Jurkat, Clone E6-1 (cell line): Measurements from ENCODE around the gene IHH.

Experiments
- DNase-seq: peaks from one replicate; pipeline ENCODE4 v3.0.0-alpha.2; 2011; ENCODE audit warnings: low read depth, low spot score
- H3K4me3 ChIP-seq: 2 replicates; pipeline ENCODE4 v1.5.1; 2011; ENCODE audit warnings: mild to moderate bottlenecking, low read length, control low read depth, moderate library complexity

The IHH gene

GRCh38 chr2:219045937-219046550 lies 14.7 kb downstream of the IHH start:
- peak; percentile 14 for DNase-seq

GRCh38 chr2:219042750-219043149 lies 18.0 kb downstream of the IHH start:
- H3K4me3 ChIP-seq, result no peak overlapping the region
- DNase-seq, result no peak

More at GRCh38 chr2:219045937-219046550, 14.7 kb downstream of the IHH start:
- H3K4me3 ChIP-seq, result no peak overlapping the region

GRCh38 chr2:219042157-219042556 lies 18.6 kb downstream of the IHH start:
- DNase-seq, result no peak
- H3K4me3 ChIP-seq, result no peak overlapping the region

DNA sequence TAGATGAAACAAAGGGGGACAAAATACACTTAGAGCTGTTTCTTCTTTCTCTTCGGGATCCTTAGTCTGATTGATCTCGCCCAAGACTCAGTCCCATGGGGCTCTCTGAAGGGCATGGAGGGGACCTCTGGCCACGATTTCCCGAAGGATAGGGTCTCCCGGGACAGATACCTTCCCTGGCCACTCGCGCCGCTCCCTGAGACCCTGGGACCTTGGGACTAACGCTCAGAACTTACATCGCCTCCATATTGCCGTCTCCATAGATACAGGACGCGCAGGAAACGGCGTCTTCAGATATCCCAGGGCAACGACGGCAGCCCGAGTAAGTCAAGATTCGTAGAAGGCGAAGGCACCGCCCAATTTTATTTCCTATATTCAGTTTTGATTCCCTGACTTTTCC lies 19.5 kb downstream of the IHH start, which contains the start of gene CFAP65:
Gene CFAP65 (minus strand): TSS at position 265 of the 400 bp plus-strand sequence. CDS start 2,468 bp downstream, outside the sequence.
- peak within 1 kb of the TSS; percentile 57 for H3K4me3 ChIP-seq
- DNase-seq, result peak; percentile 32

- DNase-seq, result no peak
- H3K4me3 ChIP-seq, result no peak overlapping the region
These were observed 22.1 kb downstream of the IHH start for GRCh38 chr2:219038600-219038999.

- H3K4me3 ChIP-seq, result no peak overlapping the region
- DNase-seq, result no peak
These were observed 22.8 kb downstream of the IHH start for GRCh38 chr2:219037783-219038499.

GRCh38 chr2:219035942-219036341 lies 24.8 kb downstream of the IHH start:
- no peak overlapping the region for H3K4me3 ChIP-seq
- no peak for DNase-seq

DNA sequence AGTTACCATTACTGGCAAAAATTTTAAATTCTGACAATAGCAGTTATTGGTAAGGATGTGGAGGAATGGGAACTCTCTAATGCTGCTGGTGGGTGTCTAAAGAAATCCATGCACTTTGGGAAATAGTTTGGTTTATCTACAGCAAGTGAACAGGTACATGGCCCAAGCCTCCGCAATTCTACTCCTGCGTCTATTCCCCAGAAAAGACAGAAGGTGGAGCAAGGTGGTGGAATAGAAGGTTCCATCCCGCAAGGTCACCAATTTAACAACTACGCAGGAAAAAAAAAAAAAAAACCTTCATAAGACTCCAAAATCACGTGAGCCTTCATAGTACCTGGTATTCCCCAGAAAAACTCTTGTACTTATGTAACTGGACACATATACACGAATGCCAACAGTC lies 25.9 kb downstream of the IHH start:
- no peak for DNase-seq
- no peak overlapping the region for H3K4me3 ChIP-seq

GRCh38 chr2:219032051-219032745 lies 28.5 kb downstream of the IHH start:
- no peak overlapping the region for H3K4me3 ChIP-seq
- no peak for DNase-seq

DNA sequence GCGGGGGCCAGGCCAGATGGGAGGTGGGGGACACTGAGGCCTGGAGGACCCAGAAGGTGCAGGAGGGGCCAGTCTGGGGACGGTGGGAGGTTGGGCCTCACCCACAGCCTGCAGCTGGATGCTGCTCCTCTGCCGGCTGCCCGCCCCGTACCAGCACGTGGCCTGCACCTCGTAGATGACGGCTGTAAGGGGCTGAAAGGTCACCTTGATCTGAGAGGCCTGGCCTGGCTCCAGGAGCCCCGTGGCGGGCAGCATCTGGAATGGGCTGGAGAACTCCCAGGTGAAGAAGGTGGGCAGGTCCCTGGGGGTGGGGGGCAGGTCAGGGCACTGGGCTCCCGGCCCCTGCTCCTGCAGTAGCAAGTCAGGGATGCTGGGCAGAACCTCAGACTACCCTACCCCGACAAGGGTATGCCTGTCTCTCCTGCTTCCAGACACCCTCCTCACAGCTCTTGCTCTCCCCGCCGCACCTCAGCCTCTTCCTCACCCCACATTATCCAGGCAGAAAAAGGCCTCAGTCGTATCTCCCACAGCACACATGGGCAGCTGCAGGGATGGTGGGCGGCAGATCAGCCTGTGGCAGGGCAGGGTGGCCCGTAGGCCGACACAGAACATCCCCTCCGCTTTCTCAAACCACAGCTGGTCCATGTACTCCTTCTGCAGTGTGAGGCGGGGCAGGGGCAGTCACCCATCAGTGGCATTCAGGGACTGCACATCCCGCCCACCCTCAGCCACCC lies 29.5 kb downstream of the IHH start:
- DNase-seq, result no peak
- no peak overlapping the region for H3K4me3 ChIP-seq

DNA sequence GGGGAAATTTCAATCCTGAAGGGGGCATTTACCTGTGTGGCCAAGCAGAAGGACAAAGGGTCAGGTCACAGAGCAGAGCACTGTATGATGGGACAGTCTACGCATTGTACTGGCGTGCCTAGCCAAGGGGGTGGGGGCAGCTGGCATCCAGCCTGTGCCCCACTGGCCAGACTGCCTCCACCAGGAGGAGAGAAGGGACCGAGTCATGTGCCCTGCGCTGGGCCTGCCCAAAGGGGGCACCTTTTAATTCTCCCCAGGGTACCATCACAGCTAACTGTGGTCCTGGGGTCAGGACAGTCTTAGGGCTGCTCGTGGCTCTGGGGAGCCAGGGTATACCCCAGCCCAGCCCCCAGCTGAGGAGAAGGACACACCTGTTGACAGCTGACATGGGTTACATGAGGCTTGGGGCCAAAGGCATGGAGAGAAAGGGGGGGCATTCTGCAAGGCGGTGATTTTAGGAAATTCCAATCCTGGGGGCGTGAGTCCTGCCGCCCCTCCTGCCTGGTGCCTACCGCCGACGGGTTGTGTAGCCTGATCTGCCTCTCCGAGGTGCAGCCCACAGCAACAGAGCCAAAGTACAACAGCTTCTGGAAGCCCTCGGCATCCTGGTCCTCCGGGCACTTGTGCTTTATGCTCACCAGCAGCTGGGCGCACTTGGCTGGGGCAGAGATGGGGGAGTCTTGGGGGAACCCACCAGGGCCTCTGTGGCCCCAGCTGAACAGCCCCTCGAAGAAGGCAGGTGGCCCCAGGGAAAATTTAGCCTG lies 30.4 kb downstream of the IHH start:
- DNase-seq, result no peak
- no peak overlapping the region for H3K4me3 ChIP-seq

GRCh38 chr2:219029829-219030165 lies 30.9 kb downstream of the IHH start:
- peak; percentile 49 for DNase-seq
- H3K4me3 ChIP-seq, result no peak overlapping the region

- H3K4me3 ChIP-seq, result no peak overlapping the region
- no peak for DNase-seq
These were observed 31.5 kb downstream of the IHH start for GRCh38 chr2:219028996-219029828.

GRCh38 chr2:219028141-219028540 lies 32.6 kb downstream of the IHH start:
- no peak overlapping the region for H3K4me3 ChIP-seq
- no peak for DNase-seq

- DNase-seq, result no peak
- no peak overlapping the region for H3K4me3 ChIP-seq
These were observed 33.1 kb downstream of the IHH start for GRCh38 chr2:219027511-219028055.

DNA sequence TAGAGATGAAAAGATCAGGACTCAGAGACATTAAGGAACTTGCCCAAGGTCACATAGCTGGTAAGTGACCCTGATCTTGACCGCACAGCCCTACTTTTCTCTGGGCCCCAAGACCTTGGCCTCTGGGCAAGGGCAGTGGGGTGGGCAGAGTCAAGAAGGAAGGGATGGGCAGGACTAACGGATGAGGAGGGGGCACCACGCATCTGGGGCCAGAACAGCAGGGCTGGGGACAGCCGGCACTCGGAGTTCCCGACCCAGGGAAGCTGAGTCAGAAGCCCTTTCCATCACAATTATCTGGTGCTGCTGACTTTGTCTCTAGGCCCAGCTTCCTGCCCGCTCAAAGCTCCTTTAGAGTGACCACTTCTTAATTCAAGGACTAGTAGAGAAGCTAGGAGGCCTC lies 33.8 kb downstream of the IHH start:
- DNase-seq, result no peak
- H3K4me3 ChIP-seq, result no peak overlapping the region

- no peak for DNase-seq
- no peak overlapping the region for H3K4me3 ChIP-seq
These were observed 34.8 kb downstream of the IHH start for GRCh38 chr2:219025637-219026585.
